Measurements from ENCODE around the gene SIRPG.

DNA sequence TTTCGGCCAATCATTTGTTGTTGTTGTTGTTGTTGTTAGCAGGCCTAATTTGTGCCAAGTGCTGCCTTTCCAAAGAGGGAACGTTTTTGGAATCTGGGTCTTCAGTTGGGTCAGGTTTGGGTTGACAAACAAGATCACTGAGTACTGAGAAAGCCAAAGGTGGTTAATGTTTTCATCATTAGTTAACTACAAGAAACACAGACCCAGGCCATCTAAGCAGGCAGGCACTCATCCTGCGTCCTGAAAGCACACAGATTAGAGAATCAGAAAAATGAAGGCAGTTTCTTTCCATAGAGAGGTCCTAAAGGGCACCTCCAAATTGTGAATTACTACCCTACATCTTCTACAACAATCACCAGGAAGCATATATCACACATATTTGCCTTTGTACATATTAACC lies 15.1 kb upstream of the SIRPG start:
- TF ChIP-seq, protein P1, sequence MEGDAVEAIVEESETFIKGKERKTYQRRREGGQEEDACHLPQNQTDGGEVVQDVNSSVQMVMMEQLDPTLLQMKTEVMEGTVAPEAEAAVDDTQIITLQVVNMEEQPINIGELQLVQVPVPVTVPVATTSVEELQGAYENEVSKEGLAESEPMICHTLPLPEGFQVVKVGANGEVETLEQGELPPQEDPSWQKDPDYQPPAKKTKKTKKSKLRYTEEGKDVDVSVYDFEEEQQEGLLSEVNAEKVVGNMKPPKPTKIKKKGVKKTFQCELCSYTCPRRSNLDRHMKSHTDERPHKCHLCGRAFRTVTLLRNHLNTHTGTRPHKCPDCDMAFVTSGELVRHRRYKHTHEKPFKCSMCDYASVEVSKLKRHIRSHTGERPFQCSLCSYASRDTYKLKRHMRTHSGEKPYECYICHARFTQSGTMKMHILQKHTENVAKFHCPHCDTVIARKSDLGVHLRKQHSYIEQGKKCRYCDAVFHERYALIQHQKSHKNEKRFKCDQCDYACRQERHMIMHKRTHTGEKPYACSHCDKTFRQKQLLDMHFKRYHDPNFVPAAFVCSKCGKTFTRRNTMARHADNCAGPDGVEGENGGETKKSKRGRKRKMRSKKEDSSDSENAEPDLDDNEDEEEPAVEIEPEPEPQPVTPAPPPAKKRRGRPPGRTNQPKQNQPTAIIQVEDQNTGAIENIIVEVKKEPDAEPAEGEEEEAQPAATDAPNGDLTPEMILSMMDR (IDR thresholded peaks at IDR 0.05), result no peak
- no peak for TF ChIP-seq POLR2A (IDR thresholded peaks at IDR 0.05)

All from heart left ventricle (tissue), 13 donors.